SK-N-MC (cell line): ENCODE measurements around the gene MRPL2.

Experiments
- EZH2 ChIP-seq: fragments of 200-600 bp; sonication (generic); IDR thresholded peaks from one replicate; pipeline ENCODE4 v1.6.1; 2017; ENCODE audit warnings: antibody characterized with exemption
- POLR2AphosphoS5 ChIP-seq: IDR thresholded peaks from 2 replicates; pipeline ENCODE4 v1.6.1; 2012; ENCODE audit warnings: mild to moderate bottlenecking, low read depth, low read length, borderline replicate concordance

- TF ChIP-seq POLR2AphosphoS5: no peak
- no peak for TF ChIP-seq EZH2
Observed at GRCh38 chr6:43096451-43097097, 37.3 kb upstream of the MRPL2 start.
